SIG-M5 treated with dmso at 0.1 percent for 504 hours (cell line): ENCODE measurements around the gene TM4SF1.
A peak's percentile ranks its signal among the peaks of the same experiment; 100 is the strongest.

Experiments used
- DNase-seq: peaks from one replicate; lab custom pipeline; 2025; ENCODE audit not compliant: unreplicated experiment; lab: John Stamatoyannopoulos, UW

TM4SF1 gene

GRCh38 chr3:149377408-149378364, at the start of gene TM4SF1:
Gene TM4SF1 (minus strand): TSS chr3:149377649. CDS start chr3:149377547, 102 bp downstream.
- no peak for DNase-seq

GRCh38 chr3:149426325-149426724, 48.9 kb upstream of the TM4SF1 start:
- no peak for DNase-seq

- no peak for DNase-seq
Measured at GRCh38 chr3:149424918-149425317, 47.5 kb upstream of the TM4SF1 start.

- no peak for DNase-seq
Measured at GRCh38 chr3:149421764-149422163, 44.3 kb upstream of the TM4SF1 start.

- no peak for DNase-seq
Measured at GRCh38 chr3:149419816-149420215, 42.4 kb upstream of the TM4SF1 start.

- DNase-seq, result no peak
Measured at GRCh38 chr3:149417727-149418126, 40.3 kb upstream of the TM4SF1 start.

GRCh38 chr3:149417174-149417573, 39.7 kb upstream of the TM4SF1 start:
- no peak for DNase-seq

GRCh38 chr3:149415484-149415883, 38.0 kb upstream of the TM4SF1 start:
- no peak for DNase-seq

GRCh38 chr3:149414557-149415231, 37.2 kb upstream of the TM4SF1 start:
- no peak for DNase-seq

GRCh38 chr3:149411583-149411982, 34.1 kb upstream of the TM4SF1 start:
- no peak for DNase-seq

- DNase-seq, result no peak
Measured at GRCh38 chr3:149409351-149409750, 31.9 kb upstream of the TM4SF1 start.

GRCh38 chr3:149407898-149408297, 30.4 kb upstream of the TM4SF1 start:
- DNase-seq, result no peak

- no peak for DNase-seq
Measured at GRCh38 chr3:149406244-149406752, 28.8 kb upstream of the TM4SF1 start.

- no peak for DNase-seq
Measured at GRCh38 chr3:149403443-149403842, 26.0 kb upstream of the TM4SF1 start.

GRCh38 chr3:149402481-149402880, 25.0 kb upstream of the TM4SF1 start:
- no peak for DNase-seq

- no peak for DNase-seq
Measured at GRCh38 chr3:149401926-149402310, 24.5 kb upstream of the TM4SF1 start.

GRCh38 chr3:149401212-149401925, 23.9 kb upstream of the TM4SF1 start:
- DNase-seq, result peak; percentile 81

- DNase-seq, result no peak
Measured at GRCh38 chr3:149400645-149401044, 23.2 kb upstream of the TM4SF1 start.

GRCh38 chr3:149398296-149398695, 20.8 kb upstream of the TM4SF1 start:
- no peak for DNase-seq

GRCh38 chr3:149397528-149397927, 20.1 kb upstream of the TM4SF1 start:
- no peak for DNase-seq

GRCh38 chr3:149396476-149396875, 19.0 kb upstream of the TM4SF1 start:
- DNase-seq, result no peak
